Measurements from ENCODE around the gene HEMK1. TPM values are rescaled to one million over a fixed set of nuclear protein-coding genes. Genes with fewer than 3 reads are reported as not detected.

Gene HEMK1
- total RNA-seq, 4 donors from 2014 or later: 5.7 to 7.0 (median 6.1) TPM

DNA sequence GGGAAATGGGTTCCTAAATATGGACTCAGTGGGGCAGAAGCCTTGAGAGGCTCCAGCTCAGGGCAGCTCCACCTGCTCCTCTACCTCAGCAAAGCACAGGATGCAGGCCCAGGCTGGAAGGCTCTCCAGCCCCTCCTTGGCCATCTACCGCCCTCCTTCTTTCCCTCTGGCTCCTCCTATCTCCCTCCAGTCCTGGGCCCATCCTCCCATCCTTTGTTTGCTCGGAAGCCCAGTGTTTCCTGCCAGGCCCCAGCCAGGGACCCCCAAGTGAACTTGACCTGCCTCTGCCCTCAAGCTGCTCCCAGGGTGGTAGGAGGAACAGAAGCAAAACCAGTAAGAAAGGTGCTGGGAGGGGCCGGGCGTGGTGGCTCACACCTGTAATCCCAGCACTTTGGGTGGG, 67.7 kb downstream of the HEMK1 start:
- TF ChIP-seq, protein P1, sequence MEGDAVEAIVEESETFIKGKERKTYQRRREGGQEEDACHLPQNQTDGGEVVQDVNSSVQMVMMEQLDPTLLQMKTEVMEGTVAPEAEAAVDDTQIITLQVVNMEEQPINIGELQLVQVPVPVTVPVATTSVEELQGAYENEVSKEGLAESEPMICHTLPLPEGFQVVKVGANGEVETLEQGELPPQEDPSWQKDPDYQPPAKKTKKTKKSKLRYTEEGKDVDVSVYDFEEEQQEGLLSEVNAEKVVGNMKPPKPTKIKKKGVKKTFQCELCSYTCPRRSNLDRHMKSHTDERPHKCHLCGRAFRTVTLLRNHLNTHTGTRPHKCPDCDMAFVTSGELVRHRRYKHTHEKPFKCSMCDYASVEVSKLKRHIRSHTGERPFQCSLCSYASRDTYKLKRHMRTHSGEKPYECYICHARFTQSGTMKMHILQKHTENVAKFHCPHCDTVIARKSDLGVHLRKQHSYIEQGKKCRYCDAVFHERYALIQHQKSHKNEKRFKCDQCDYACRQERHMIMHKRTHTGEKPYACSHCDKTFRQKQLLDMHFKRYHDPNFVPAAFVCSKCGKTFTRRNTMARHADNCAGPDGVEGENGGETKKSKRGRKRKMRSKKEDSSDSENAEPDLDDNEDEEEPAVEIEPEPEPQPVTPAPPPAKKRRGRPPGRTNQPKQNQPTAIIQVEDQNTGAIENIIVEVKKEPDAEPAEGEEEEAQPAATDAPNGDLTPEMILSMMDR (IDR thresholded peaks at IDR 0.05; ENCODE audit: low read depth): no peak

DNA sequence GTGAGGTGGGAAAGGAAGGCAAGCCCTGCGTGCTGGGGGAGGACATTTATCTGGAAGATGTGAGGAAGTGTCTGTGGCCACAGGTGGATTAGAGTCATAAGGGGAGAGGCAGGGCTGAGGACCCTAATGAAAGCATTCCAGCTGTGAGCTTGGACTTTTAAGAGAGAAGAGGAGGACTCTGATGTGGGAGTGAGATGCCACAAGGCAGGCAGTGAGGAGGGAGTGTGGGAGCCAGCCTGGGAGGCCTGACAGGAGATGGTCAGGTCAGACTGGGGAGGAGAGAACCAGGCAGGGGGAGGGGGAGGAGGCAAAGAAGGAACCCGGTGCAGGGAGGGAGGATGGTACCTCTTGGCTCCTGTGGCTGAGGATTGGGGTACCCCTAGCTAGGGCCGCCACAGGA, 68.6 kb downstream of the HEMK1 start:
- TF ChIP-seq, protein P1 (IDR thresholded peaks at IDR 0.05; ENCODE audit: low read depth): no peak

DNA sequence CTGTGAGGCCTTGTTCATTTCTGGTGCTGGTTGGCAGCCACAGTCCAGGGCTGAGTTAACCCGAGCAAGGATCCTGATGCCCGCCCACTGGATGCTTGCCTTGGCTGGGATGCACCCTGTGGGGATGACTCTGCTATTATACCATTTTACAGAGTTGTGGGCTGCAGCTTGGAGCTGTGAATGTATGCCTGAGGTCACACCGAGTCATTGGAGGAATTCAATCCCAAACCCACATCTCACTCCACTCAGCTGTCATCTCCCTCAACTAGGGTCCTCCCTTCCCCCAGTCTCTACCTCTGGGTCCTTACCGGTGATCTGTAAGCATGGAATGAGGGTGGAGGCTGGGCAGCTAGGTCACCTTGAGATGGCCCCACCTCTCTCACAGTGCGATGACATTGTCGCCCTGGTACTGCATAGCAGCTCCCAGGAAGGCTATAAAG, 69.8 kb downstream of the HEMK1 start:
- TF ChIP-seq, protein P1 (IDR thresholded peaks at IDR 0.05; ENCODE audit: low read depth): no peak

DNA sequence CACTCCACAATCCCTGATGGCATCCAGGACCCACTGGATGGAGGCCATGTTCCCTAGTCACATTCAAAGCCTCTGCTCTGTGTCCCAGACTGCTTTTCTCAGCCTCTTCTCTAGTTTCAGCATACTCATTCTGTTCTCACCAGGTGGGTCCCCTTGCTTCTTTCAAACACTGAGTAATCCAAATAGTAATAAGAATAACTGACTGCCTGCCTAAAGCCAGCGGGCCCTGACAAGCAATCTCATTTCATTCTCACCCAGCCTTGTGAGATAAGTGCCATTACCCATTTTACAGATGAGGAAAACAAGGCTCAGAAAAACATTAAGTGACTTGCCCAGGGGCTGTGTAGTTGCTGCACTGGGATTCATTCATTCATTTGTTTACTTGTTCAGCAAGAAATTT, 73.1 kb downstream of the HEMK1 start:
- TF ChIP-seq, protein P1 (IDR thresholded peaks at IDR 0.05; ENCODE audit: low read depth): no peak

DNA sequence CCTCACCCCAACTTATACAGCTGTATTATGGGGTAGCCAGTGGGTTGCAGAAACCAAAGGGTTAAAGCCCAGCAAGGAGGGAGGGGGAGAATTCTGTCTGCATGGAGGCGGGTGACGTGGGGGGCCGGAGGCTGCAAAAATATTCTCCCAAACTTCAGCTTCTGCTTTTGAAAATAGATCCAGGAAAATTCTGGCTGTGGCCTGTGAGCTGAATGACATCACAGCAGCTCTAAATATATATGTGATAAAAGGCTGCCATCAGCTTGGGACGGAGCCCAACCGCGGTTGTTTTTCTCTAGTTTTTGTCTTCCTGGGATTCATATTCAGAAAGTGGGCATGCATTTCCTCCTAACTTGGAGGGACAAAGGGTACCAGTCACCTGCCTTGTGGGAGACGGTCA, 75.2 kb downstream of the HEMK1 start:
- TF ChIP-seq, protein P1 (IDR thresholded peaks at IDR 0.05; ENCODE audit: low read depth): no peak

DNA sequence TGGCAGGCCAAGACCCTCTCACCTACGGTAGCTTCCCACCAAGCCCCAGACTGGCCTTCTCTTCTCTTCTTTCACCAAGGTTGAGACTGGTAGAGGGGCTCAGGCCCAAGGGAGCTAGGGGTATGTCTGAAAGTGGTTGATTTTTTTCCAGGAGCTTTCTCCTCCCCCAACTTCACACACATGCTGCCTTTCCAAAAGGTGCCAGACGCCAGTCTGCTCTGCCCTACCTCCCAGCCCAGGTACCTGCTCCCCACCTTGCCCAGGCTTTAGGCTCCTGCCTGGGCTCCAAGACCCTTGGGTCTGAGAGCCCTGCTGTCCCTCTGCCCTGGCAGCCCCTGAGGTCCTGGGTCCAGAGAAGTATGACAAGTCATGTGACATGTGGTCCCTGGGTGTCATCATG, 76.1 kb downstream of the HEMK1 start:
- TF ChIP-seq, protein P1 (IDR thresholded peaks at IDR 0.05; ENCODE audit: low read depth): no peak

Other genes starting within 250 kb of the HEMK1 start
- gene HYAL2, start 246.8 kb upstream of the HEMK1 start, total RNA-seq: 100 to 1,000 TPM in 2 of 4 donors, 10 to 100 TPM in 2; 54.4 to 207 (median 117) TPM
- gene TUSC2, start 241.3 kb upstream of the HEMK1 start, total RNA-seq: 10 to 100 TPM; 17.8 to 27.5 (median 20.7) TPM
- gene RASSF1, start 228.7 kb upstream of the HEMK1 start, total RNA-seq: 10 to 100 TPM; 37.0 to 62.8 (median 54.1) TPM
- gene ZMYND10, start 223.8 kb upstream of the HEMK1 start, total RNA-seq: 1 to 10 TPM in 1 of 4 donors, not detected in 3; 1.5 TPM
- gene NPRL2, start 218.7 kb upstream of the HEMK1 start, total RNA-seq: 10 to 100 TPM; 14.3 to 18.8 (median 17.5) TPM
- 10 to 100 TPM; 13.9 to 22.0 (median 18.2) TPM for gene CYB561D2, start 218.7 kb upstream of the HEMK1 start, total RNA-seq
- gene TMEM115, start 210.0 kb upstream of the HEMK1 start, total RNA-seq: 10 to 100 TPM; 30.5 to 44.5 (median 41.2) TPM
- gene CACNA2D2, start 65.9 kb upstream of the HEMK1 start, total RNA-seq: 1 to 10 TPM in 1 of 4 donors, under 1 TPM in 2, not detected in 1; 0.65 to 1.7 (median 0.66) TPM
- 10 to 100 TPM in 1 of 4 donors, 1 to 10 TPM in 3; 8.0 to 10.6 (median 8.9) TPM for gene C3orf18, start 1.8 kb upstream of the HEMK1 start, total RNA-seq
- gene CISH, start 42.3 kb downstream of the HEMK1 start, total RNA-seq: 10 to 100 TPM in 2 of 4 donors, 1 to 10 TPM in 2; 3.5 to 25.9 (median 11.0) TPM
- 10 to 100 TPM; 25.8 to 57.8 (median 29.2) TPM for gene MAPKAPK3, start 47.6 kb downstream of the HEMK1 start, total RNA-seq
- 1 to 10 TPM in 1 of 4 donors, under 1 TPM in 3; 0.33 to 5.3 (median 0.50) TPM for gene DOCK3, start 105.4 kb downstream of the HEMK1 start, total RNA-seq

All from subcutaneous adipose tissue (tissue), 4 donors.